ENCODE results near the gene ATP7A. TPM values are rescaled to one million over a fixed set of nuclear protein-coding genes. Genes with fewer than 3 reads are reported as not detected.
"Not testable (repeated sequence)": the region's sequence is repeated elsewhere in the genome, so short reads cannot be mapped to it uniquely, and the experiment has no call there.

Gene ATP7A
- total RNA-seq, 1 experiment from 2014 or later = 6.3 TPM

DNA sequence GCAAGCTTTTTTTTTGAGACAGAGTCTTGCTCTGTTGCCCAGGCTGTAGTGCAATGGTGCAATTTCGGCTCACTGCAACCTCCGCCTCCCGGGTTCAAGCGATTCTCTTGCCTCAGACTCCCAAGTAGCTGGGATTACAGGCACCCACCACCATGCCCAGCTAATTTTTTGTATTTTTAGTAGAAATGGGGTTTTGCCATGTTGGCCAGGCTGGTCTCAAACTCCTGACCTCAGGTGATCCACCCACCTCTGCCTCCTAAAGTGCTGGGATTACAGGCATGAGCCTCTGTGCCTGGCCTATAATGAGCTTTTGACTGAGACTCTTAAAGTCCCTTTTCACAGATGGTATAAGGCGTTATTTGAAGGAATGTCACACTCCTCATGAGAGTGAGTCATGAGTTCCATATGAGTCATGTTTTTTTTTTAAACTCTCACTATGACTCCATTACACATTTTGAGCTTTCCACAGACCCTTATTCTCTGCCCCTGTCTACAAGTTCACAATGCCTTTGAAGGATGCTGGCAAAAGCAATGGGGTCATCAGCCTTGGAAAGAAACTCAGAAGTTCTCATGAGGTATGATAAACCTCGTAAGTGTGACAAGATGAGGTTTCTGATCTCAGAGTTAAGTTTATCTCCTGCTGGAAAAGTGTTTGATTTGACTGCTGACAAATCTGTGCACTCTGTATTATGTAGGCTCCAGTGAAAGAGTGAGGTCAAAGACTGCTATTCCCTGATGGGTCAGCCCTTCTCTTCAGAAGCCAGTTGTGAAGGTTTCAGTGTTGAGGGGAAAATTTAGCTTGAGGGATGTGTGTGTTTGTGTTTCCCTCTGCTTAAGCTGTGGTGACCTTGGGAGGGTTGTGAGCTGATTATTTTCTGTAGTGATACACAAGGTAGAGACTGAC, 154.5 kb downstream of the ATP7A start:
- CTCF ChIA-PET; H3K36me3 ChIP-seq (ENCODE audit: control insufficient read depth in 1 of 2, insufficient read depth in 2 of 2, low read length in 2 of 2); H3K27me3 ChIP-seq (ENCODE audit: insufficient read depth, low read length); H2AFZ ChIP-seq (ENCODE audit: low read depth, low read length, poor library complexity, severe bottlenecking); intact Hi-C loops (cut with micrococcal nuclease); H3K9me3 ChIP-seq (ENCODE audit: control insufficient read depth in 1 of 2, insufficient read depth in 1 of 2, low read depth in 1 of 2, low read length in 2 of 2); H4K20me1 ChIP-seq (ENCODE audit: insufficient read depth); H3K9me2 ChIP-seq (ENCODE audit: insufficient read depth); H3K4me3 ChIP-seq (replicated peaks in 1 of 2; ENCODE audit: low read depth in 1 of 2, low read length in 2 of 2); BruUV-seq (replicated peaks); H3K79me2 ChIP-seq (ENCODE audit: insufficient read depth, low read length); RAD21 ChIA-PET (ENCODE audit: low non-redundant PET in 1 of 2, low total read pairs in 2 of 2, uncharacterized antibody in 2 of 2, unreplicated experiment in 2 of 2): not testable (repeated sequence)
- Histone ChIP-seq H3K4me2 (ENCODE audit: low read length) (peak overlapping the region; percentile 63), H3K4me1 (ENCODE audit: control insufficient read depth in 1 of 2, insufficient read depth in 2 of 2, low read length in 2 of 2) (peaks cover 22 to 47% of the 10 kb centered on the region in 2 experiments), H3K27ac (ENCODE audit: low read depth, low read length) (peak overlapping the region; percentile 21; the same call in 1 of the 2 replicates), H3K9ac (ENCODE audit: low read length) (peak overlapping the region; percentile 35)
- peak; percentile 63 for DNase-seq (ENCODE audit: low read depth, low spot score)
- POLR2A ChIA-PET = interaction anchor here (0.6 kb wide), 1 partner anchor 23 kb away, joined by 3 read pairs; no protein-coding TSS in a partner anchor
- peak; percentile 54 for ATAC-seq
- TF ChIP-seq EGR1 (IDR thresholded peaks at IDR 0.05; ENCODE audit: low read depth) = peak; percentile 9; the same call in 1 of the 2 replicates
- peak; percentile 55; the same call in 1 of the 2 replicates for TF ChIP-seq SRF (IDR thresholded peaks at IDR 0.05; ENCODE audit: low read depth)
- TF ChIP-seq FOSL1 (IDR thresholded peaks at IDR 0.05; ENCODE audit: low read depth) = peak; percentile 95
- TF ChIP-seq SIN3A (IDR thresholded peaks at IDR 0.05; ENCODE audit: low read depth) = peak; percentile 45; the same call in 1 of the 2 replicates
- TF ChIP-seq CBX3 (IDR thresholded peaks at IDR 0.05; ENCODE audit: low read depth) = peak; percentile 71
- TF ChIP-seq, protein P1, sequence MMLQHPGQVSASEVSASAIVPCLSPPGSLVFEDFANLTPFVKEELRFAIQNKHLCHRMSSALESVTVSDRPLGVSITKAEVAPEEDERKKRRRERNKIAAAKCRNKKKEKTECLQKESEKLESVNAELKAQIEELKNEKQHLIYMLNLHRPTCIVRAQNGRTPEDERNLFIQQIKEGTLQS (IDR thresholded peaks at IDR 0.05) = peak; percentile 59; the same call in 1 of the 2 replicates
- TF ChIP-seq, protein P2, sequence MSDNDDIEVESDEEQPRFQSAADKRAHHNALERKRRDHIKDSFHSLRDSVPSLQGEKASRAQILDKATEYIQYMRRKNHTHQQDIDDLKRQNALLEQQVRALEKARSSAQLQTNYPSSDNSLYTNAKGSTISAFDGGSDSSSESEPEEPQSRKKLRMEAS (IDR thresholded peaks at IDR 0.05) = peak; percentile 35; the same call in 1 of the 2 replicates
- peak; percentile 65; the same call in 1 of the 2 replicates for TF ChIP-seq SP1 (IDR thresholded peaks at IDR 0.05; ENCODE audit: low read depth)
- peak; percentile 91 for TF ChIP-seq JUND (IDR thresholded peaks at IDR 0.05)

DNA sequence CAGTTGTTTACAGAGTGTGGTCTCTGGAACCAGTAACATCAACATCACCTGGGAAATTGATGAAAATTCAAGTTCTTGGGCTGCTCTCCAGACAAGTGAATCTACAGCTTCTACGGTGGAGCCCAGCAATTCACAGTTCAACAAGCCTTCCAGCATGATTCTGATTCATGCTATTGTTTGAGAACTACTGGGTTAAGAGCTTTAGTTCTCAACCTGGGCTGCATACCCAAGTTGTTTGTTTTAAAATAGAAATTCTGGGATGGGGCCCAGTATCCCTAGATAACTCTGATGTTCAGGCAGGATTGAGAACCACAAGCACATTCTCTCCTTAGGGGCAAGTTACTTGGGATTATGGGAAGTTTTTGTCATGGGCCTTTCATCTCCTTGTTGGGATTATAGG, 155.6 kb downstream of the ATP7A start:
- H3K27me3 ChIP-seq (ENCODE audit: insufficient read depth, low read length) = no peaks in the 10 kb centered on the region
- H3K36me3 ChIP-seq (ENCODE audit: control insufficient read depth in 1 of 2, insufficient read depth in 2 of 2, low read length in 2 of 2) = no peaks in the 10 kb centered on the region
- no peak overlapping the region for H3K9ac ChIP-seq (ENCODE audit: low read length)
- BruUV-seq (replicated peaks) = no TSS peak
- no peak overlapping the region for H3K4me2 ChIP-seq (ENCODE audit: low read length)
- H3K4me3 ChIP-seq (replicated peaks in 1 of 2; ENCODE audit: low read depth in 1 of 2, low read length in 2 of 2) = no peak overlapping the region
- ATAC-seq (no peak), DNase-seq (ENCODE audit: low read depth, low spot score) (no peak)
- H3K9me2 ChIP-seq (ENCODE audit: insufficient read depth) = no peaks in the 10 kb centered on the region
- H3K9me3 ChIP-seq (ENCODE audit: control insufficient read depth in 1 of 2, insufficient read depth in 1 of 2, low read depth in 1 of 2, low read length in 2 of 2) = no peaks in the 10 kb centered on the region
- ChIA-PET CTCF (no interaction called here), POLR2A (no interaction called here), RAD21 (ENCODE audit: low non-redundant PET in 1 of 2, low total read pairs in 2 of 2, uncharacterized antibody in 2 of 2, unreplicated experiment in 2 of 2) (no interaction called here)
- peaks cover 22 to 47% of the 10 kb centered on the region in 2 experiments for H3K4me1 ChIP-seq (ENCODE audit: control insufficient read depth in 1 of 2, insufficient read depth in 2 of 2, low read length in 2 of 2)
- intact Hi-C loops (cut with micrococcal nuclease) = no loop called here
- H2AFZ ChIP-seq (ENCODE audit: low read depth, low read length, poor library complexity, severe bottlenecking) = no peak overlapping the region
- no peaks in the 10 kb centered on the region for H3K79me2 ChIP-seq (ENCODE audit: insufficient read depth, low read length)
- H4K20me1 ChIP-seq (ENCODE audit: insufficient read depth) = no peaks in the 10 kb centered on the region
- H3K27ac ChIP-seq (ENCODE audit: low read depth, low read length) = no peak overlapping the region
- no peak for TF ChIP-seq ELF1 (IDR thresholded peaks at IDR 0.05; ENCODE audit: borderline replicate concordance, low read depth)
- TF ChIP-seq FOSL1 (IDR thresholded peaks at IDR 0.05; ENCODE audit: low read depth) = no peak
- TF ChIP-seq TCF7L2 (IDR thresholded peaks at IDR 0.05; ENCODE audit: borderline replicate concordance, extremely low read depth, insufficient read depth, insufficient read length) = no peak
- TF ChIP-seq, protein P1 (IDR thresholded peaks at IDR 0.05) = no peak
- TF ChIP-seq SP1 (IDR thresholded peaks at IDR 0.05; ENCODE audit: low read depth) = no peak
- no peak for TF ChIP-seq EGR1 (IDR thresholded peaks at IDR 0.05; ENCODE audit: low read depth)
- TF ChIP-seq RAD21 (IDR thresholded peaks at IDR 0.05; ENCODE audit: low read depth) = no peak
- no peak for TF ChIP-seq POLR2A (IDR thresholded peaks at IDR 0.05; ENCODE audit: borderline replicate concordance, extremely low read depth, insufficient read depth, insufficient read length)
- TF ChIP-seq ZNF274 (IDR thresholded peaks at IDR 0.05; ENCODE audit: low read depth, low read length) = no peak
- TF ChIP-seq JUND (IDR thresholded peaks at IDR 0.05) = no peak
- no peak for TF ChIP-seq POLR2AphosphoS5 (IDR thresholded peaks at IDR 0.05; ENCODE audit: low read depth, low read length)
- TF ChIP-seq, protein P3, sequence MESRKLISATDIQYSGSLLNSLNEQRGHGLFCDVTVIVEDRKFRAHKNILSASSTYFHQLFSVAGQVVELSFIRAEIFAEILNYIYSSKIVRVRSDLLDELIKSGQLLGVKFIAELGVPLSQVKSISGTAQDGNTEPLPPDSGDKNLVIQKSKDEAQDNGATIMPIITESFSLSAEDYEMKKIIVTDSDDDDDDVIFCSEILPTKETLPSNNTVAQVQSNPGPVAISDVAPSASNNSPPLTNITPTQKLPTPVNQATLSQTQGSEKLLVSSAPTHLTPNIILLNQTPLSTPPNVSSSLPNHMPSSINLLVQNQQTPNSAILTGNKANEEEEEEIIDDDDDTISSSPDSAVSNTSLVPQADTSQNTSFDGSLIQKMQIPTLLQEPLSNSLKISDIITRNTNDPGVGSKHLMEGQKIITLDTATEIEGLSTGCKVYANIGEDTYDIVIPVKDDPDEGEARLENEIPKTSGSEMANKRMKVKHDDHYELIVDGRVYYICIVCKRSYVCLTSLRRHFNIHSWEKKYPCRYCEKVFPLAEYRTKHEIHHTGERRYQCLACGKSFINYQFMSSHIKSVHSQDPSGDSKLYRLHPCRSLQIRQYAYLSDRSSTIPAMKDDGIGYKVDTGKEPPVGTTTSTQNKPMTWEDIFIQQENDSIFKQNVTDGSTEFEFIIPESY (IDR thresholded peaks at IDR 0.05; ENCODE audit: extremely low read depth, insufficient replicate concordance, low read length) = no peak
- TF ChIP-seq EZH2phosphoT487 (IDR thresholded peaks at IDR 0.05; ENCODE audit: borderline replicate concordance) = no peak
- no peak for TF ChIP-seq CEBPB (IDR thresholded peaks at IDR 0.05; ENCODE audit: low read depth)
